CD4-positive, alpha-beta T cell (primary cell): ENCODE results near the gene BAIAP2L2. TPM values are rescaled to one million over a fixed set of nuclear protein-coding genes. Genes with fewer than 3 reads are reported as not detected.

Experiments used
- ATAC-seq: fragments of 200-7000 bp; cut with Tn5 transposase; one replicate; pipeline ENCODE4 v1.10.0; 2022; ENCODE audit warnings: mild to moderate bottlenecking; ENCODE audit not compliant: poor library complexity
- CTCF ChIA-PET: fragments of 350-600 bp; sonication (Branson Sonifier 250); formaldehyde crosslinking; loops from one replicate; lab custom pipeline; 2021; ENCODE audit warnings: antibody characterized with exemption, inconsistent platforms; lab: Charles Lee
- POLR2A ChIA-PET: fragments of 350-600 bp; sonication (Branson Sonifier 250); formaldehyde crosslinking; loops from one replicate; lab custom pipeline; 2021; ENCODE audit warnings: antibody characterized with exemption, inconsistent platforms; lab: Charles Lee
- DNase-seq, 14 experiments: peaks; one replicate each; pipeline ENCODE4 v3.0.0-alpha.2; 2013 to 2020; ENCODE audit warnings: mixed read lengths in 2 of 14
- H3K27ac ChIP-seq, 2 donors: one replicate each; pipeline versions ENCODE4 v1.5.1 to v1.7.0; 2013; ENCODE audit warnings: low read length in 2 of 2, low read depth in 1 of 2, mild to moderate bottlenecking in 1 of 2
- H3K27me3 ChIP-seq, 2 experiments: 1 replicate in 1 of 2; 2 replicates in 1 of 2; pipeline versions ENCODE4 v1.6.1 to v1.7.0; 2013; ENCODE audit warnings: low read length in 2 of 2, control low read depth in 1 of 2, mild to moderate bottlenecking in 1 of 2, moderate library complexity in 1 of 2; ENCODE audit not compliant: insufficient read depth in 2 of 2, control insufficient read depth in 1 of 2
- H3K36me3 ChIP-seq: one replicate; pipeline ENCODE4 v1.6.1; 2013; ENCODE audit warnings: low read length, control low read depth; ENCODE audit not compliant: insufficient read depth
- H3K4me1 ChIP-seq: one replicate; pipeline ENCODE4 v1.6.1; 2013; ENCODE audit warnings: low read length, control low read depth; ENCODE audit not compliant: insufficient read depth
- H3K4me3 ChIP-seq: one replicate; pipeline ENCODE4 v1.5.1; 2013; ENCODE audit warnings: mild to moderate bottlenecking, low read length, moderate library complexity
- H3K9me3 ChIP-seq, 2 experiments: 1 replicate in 1 of 2; 2 replicates in 1 of 2; pipeline versions ENCODE4 v1.6.1 to v1.7.0; 2013; ENCODE audit warnings: low read length in 2 of 2, mild to moderate bottlenecking in 2 of 2, control low read depth in 1 of 2, moderate library complexity in 1 of 2; ENCODE audit not compliant: control insufficient read depth in 1 of 2, insufficient read depth in 1 of 2
- H3K27ac Mint-ChIP-seq: one replicate; pipeline ENCODE4 v1.8.0; 2020; ENCODE audit warnings: mixed read lengths
- H3K27me3 Mint-ChIP-seq: one replicate; pipeline ENCODE4 v1.8.0; 2021; ENCODE audit warnings: mixed read lengths
- H3K36me3 Mint-ChIP-seq: one replicate; pipeline ENCODE4 v1.8.0; 2021; ENCODE audit warnings: low read depth, mixed read lengths
- H3K4me1 Mint-ChIP-seq: one replicate; pipeline ENCODE4 v1.8.0; 2021; ENCODE audit warnings: low read depth, mixed read lengths
- H3K4me3 Mint-ChIP-seq: one replicate; pipeline ENCODE4 v1.8.0; 2020; ENCODE audit warnings: mild to moderate bottlenecking, mixed read lengths
- H3K9me3 Mint-ChIP-seq: one replicate; pipeline ENCODE4 v1.8.0; 2020; ENCODE audit warnings: mixed read lengths
- CTCF ChIP-seq: fragments of 200-600 bp; IDR thresholded peaks from one replicate; pipeline ENCODE4 v1.8.0; 2022; ENCODE audit warnings: antibody characterized with exemption, mild to moderate bottlenecking
- intact Hi-C, 2 experiments: fragments of 100-400 bp; cut with DNase I in 1 of 2; cut with micrococcal nuclease in 1 of 2; formaldehyde crosslinking; loops; one replicate each; pipeline versions ENCODE4 v1.15.1 to v1.9.0; 2023 to 2025; cut with DNase I, micrococcal nuclease
- total RNA-seq, 174 experiments: library from RNA in 2 of 174; stranded (reverse) in 2 of 174; gene quantifications; one replicate each; pipeline ENCODE4 v1.2.3 and lab custom pipeline; 2021 to 2026

The BAIAP2L2 gene
- total RNA-seq, 2 experiments from 2014 or later: 0.45 to 1.0 TPM

GRCh38 chr22:38049812-38050619 is 60.5 kb downstream of the BAIAP2L2 start:
- Histone ChIP-seq H3K9me3 (no peaks in the 10 kb centered on the region), H3K36me3 (no peaks in the 10 kb centered on the region), H3K4me1 (peaks cover 10% of the 10 kb centered on the region), H3K27me3 (peaks cover 0 to 3% of the 10 kb centered on the region in 2 experiments), H3K4me3 (no peak overlapping the region), H3K27ac (no peak overlapping the region)
- H3K27ac Mint-ChIP-seq: no peak overlapping the region
- no peak for TF ChIP-seq CTCF
- intact Hi-C loops: loop anchor here (5.0 to 10.0 kb wide), 3 partner anchors 205 to 1265 kb away; partner anchors contain the start of genes ANKRD54 (in 1 of the 2), EIF3L (in 1 of the 2) and RPL3 (in 1 of the 2)
- H3K36me3 Mint-ChIP-seq: no peaks in the 10 kb centered on the region
- no peaks in the 10 kb centered on the region for H3K4me1 Mint-ChIP-seq
- ATAC-seq: no peak
- H3K9me3 Mint-ChIP-seq: no peaks in the 10 kb centered on the region
- H3K4me3 Mint-ChIP-seq: no peak overlapping the region
- peaks cover 15% of the 10 kb centered on the region for H3K27me3 Mint-ChIP-seq
- ChIA-PET CTCF (no interaction called here), POLR2A (no interaction called here)
- DNase-seq: no peak

GRCh38 chr22:38046070-38046748 is 64.3 kb downstream of the BAIAP2L2 start:
- H3K27ac Mint-ChIP-seq: no peak overlapping the region
- peaks cover 15% of the 10 kb centered on the region for H3K27me3 Mint-ChIP-seq
- H3K36me3 Mint-ChIP-seq: no peaks in the 10 kb centered on the region
- ChIA-PET CTCF (no interaction called here), POLR2A (no interaction called here)
- Histone ChIP-seq H3K36me3 (no peaks in the 10 kb centered on the region), H3K4me3 (no peak overlapping the region), H3K9me3 (no peaks in the 10 kb centered on the region), H3K27ac (no peak overlapping the region), H3K27me3 (peaks cover 0 to 3% of the 10 kb centered on the region in 2 experiments), H3K4me1 (peaks cover 3% of the 10 kb centered on the region)
- no peaks in the 10 kb centered on the region for H3K9me3 Mint-ChIP-seq
- intact Hi-C loops: no loop called here
- TF ChIP-seq CTCF: no peak
- no peak overlapping the region for H3K4me3 Mint-ChIP-seq
- no peaks in the 10 kb centered on the region for H3K4me1 Mint-ChIP-seq
- ATAC-seq (no peak), DNase-seq (no peak)

GRCh38 chr22:38043151-38044039 is 67.1 kb downstream of the BAIAP2L2 start:
- Histone ChIP-seq H3K27ac (no peak overlapping the region), H3K4me1 (peaks cover 3% of the 10 kb centered on the region), H3K27me3 (peaks cover 0 to 3% of the 10 kb centered on the region in 2 experiments), H3K36me3 (no peaks in the 10 kb centered on the region), H3K4me3 (no peak overlapping the region), H3K9me3 (no peaks in the 10 kb centered on the region)
- H3K4me1 Mint-ChIP-seq: no peaks in the 10 kb centered on the region
- DNase-seq: no peak
- no peaks in the 10 kb centered on the region for H3K36me3 Mint-ChIP-seq
- intact Hi-C loops: no loop called here
- ChIA-PET CTCF (no interaction called here), POLR2A (no interaction called here)
- peaks cover 6% of the 10 kb centered on the region for H3K27me3 Mint-ChIP-seq
- H3K9me3 Mint-ChIP-seq: no peaks in the 10 kb centered on the region
- TF ChIP-seq CTCF: no peak
- no peak for ATAC-seq
- no peak overlapping the region for H3K4me3 Mint-ChIP-seq
- no peak overlapping the region for H3K27ac Mint-ChIP-seq
